Neural cell (in vitro differentiated cells): ENCODE data around the gene ITK. TPM values are rescaled to one million over a fixed set of nuclear protein-coding genes. Genes with fewer than 3 reads are reported as not detected.

Source experiments
- H2AFZ ChIP-seq: fragments of 200-600, 300-800 bp; sonication (generic), shearing (Covaris generic); 2 replicates; pipeline ENCODE4 v1.6.0; 2014; ENCODE audit warnings: low read depth, mild to moderate bottlenecking, antibody characterized with exemption, low read length, moderate library complexity
- H3F3A ChIP-seq: fragments of 200-600 bp; shearing (Covaris generic); 2 replicates; pipeline ENCODE4 v1.6.1; 2016; ENCODE audit warnings: mild to moderate bottlenecking, moderate library complexity, mixed read lengths, antibody characterized with exemption, low read length; ENCODE audit not compliant: insufficient read depth, poor library complexity, severe bottlenecking
- H3K27ac ChIP-seq: fragments of 200-600, 300-800 bp; sonication (generic), shearing (Covaris generic); 2 replicates; pipeline ENCODE4 v1.5.1; 2014; ENCODE audit warnings: mild to moderate bottlenecking, low read length, moderate library complexity
- H3K27me3 ChIP-seq: fragments of 300-800, 200-600 bp; sonication (generic), shearing (Covaris generic); 2 replicates; pipeline ENCODE4 v1.6.0; 2014; ENCODE audit warnings: mild to moderate bottlenecking, low read depth, low read length, moderate library complexity; ENCODE audit not compliant: insufficient read depth
- H3K36me3 ChIP-seq: fragments of 300-800, 200-600 bp; sonication (generic), shearing (Covaris generic); 2 replicates; pipeline ENCODE4 v1.5.1; 2014; ENCODE audit warnings: mild to moderate bottlenecking, antibody characterized with exemption, low read length, moderate library complexity; ENCODE audit not compliant: insufficient read depth
- H3K4me2 ChIP-seq: fragments of 300-800, 200-600 bp; sonication (generic), shearing (Covaris generic); 2 replicates; pipeline ENCODE4 v1.6.0; 2014; ENCODE audit warnings: mild to moderate bottlenecking, low read length
- H3K4me3 ChIP-seq: fragments of 300-800, 200-600 bp; sonication (generic), shearing (Covaris generic); 2 replicates; pipeline ENCODE4 v1.5.1; 2014; ENCODE audit warnings: mild to moderate bottlenecking, low read length, moderate library complexity
- H3K79me2 ChIP-seq: fragments of 200-600 bp; shearing (Covaris generic); replicated peaks from 2 replicates; pipeline ENCODE4 v1.6.0; 2014; ENCODE audit warnings: mild to moderate bottlenecking, low read length, moderate library complexity; ENCODE audit not compliant: insufficient read depth
- H3K9ac ChIP-seq: fragments of 300-800, 200-600 bp; sonication (generic), shearing (Covaris generic); 2 replicates; pipeline ENCODE4 v1.6.1; 2016; ENCODE audit warnings: mild to moderate bottlenecking, low read length, mixed read lengths
- H3K9me2 ChIP-seq: fragments of 200-600 bp; shearing (Covaris generic); 2 replicates; pipeline ENCODE4 v1.6.1; 2016; ENCODE audit warnings: mild to moderate bottlenecking, low read length, mixed read lengths; ENCODE audit not compliant: insufficient read depth
- H3K9me3 ChIP-seq: fragments of 200-600, 300-800 bp; sonication (generic), shearing (Covaris generic); 2 replicates; pipeline ENCODE4 v1.6.1; 2016; ENCODE audit warnings: mild to moderate bottlenecking, mixed run types, low read length, moderate library complexity, mixed read lengths
- H4K20me1 ChIP-seq: fragments of 200-600 bp; shearing (Covaris generic); 2 replicates; pipeline ENCODE4 v1.6.1; 2016; ENCODE audit warnings: mild to moderate bottlenecking, mixed run types; ENCODE audit not compliant: insufficient read depth
- CTCF ChIP-seq: fragments of 450-650 bp; IDR thresholded peaks from 2 replicates; pipeline ENCODE4 v1.5.1; 2014; ENCODE audit warnings: antibody characterized with exemption, mild to moderate bottlenecking, moderate library complexity; ENCODE audit not compliant: poor library complexity, severe bottlenecking
- EP300 ChIP-seq: fragments of 450-650 bp; conservative IDR thresholded peaks from 2 replicates; pipeline ENCODE4 v1.6.1; 2014; ENCODE audit warnings: antibody characterized with exemption, mild to moderate bottlenecking, moderate library complexity; ENCODE audit not compliant: poor library complexity, severe bottlenecking
- EZH2 ChIP-seq: fragments of 200-600, 300-800 bp; shearing (Covaris generic), sonication (generic); IDR thresholded peaks from 2 replicates; pipeline ENCODE4 v1.6.1; 2014; ENCODE audit warnings: antibody characterized with exemption, low read length, borderline replicate concordance, mild to moderate bottlenecking; ENCODE audit not compliant: insufficient read depth, poor library complexity, severe bottlenecking
- MXI1 ChIP-seq: fragments of 450-650 bp; conservative IDR thresholded peaks from 2 replicates; pipeline ENCODE4 v1.6.1; 2014; ENCODE audit warnings: antibody characterized with exemption, mild to moderate bottlenecking; ENCODE audit not compliant: poor library complexity, severe bottlenecking
- POLR2AphosphoS5 ChIP-seq: IDR thresholded peaks from 2 replicates; pipeline ENCODE4 v1.6.1; 2012
- RAD21 ChIP-seq: fragments of 450-650 bp; conservative IDR thresholded peaks from 2 replicates; pipeline ENCODE4 v1.6.1; 2014; ENCODE audit warnings: antibody characterized with exemption, mild to moderate bottlenecking, moderate library complexity
- REST ChIP-seq: IDR thresholded peaks from 2 replicates; pipeline ENCODE4 v1.6.1; 2012; ENCODE audit warnings: borderline replicate concordance
- SMC3 ChIP-seq: fragments of 450-650 bp; conservative IDR thresholded peaks from 2 replicates; pipeline ENCODE4 v1.6.1; 2014; ENCODE audit warnings: antibody characterized with exemption, mild to moderate bottlenecking, moderate library complexity; ENCODE audit not compliant: poor library complexity
- TAF1 ChIP-seq: IDR thresholded peaks from 2 replicates; pipeline ENCODE4 v1.6.1; 2012; ENCODE audit warnings: low read depth
- polyA plus RNA-seq: library from polyadenylated mRNA; depleted of rRNA; stranded (reverse); fragments of >200 nt; gene quantifications from 2 replicates; pipeline ENCODE4 v1.2.3, GENCODE V29; 2014

ITK gene
- polyA plus RNA-seq, 1 donor from 2014 or later = not detected

GRCh38 chr5:157214415-157214814 is 33.8 kb downstream of the ITK start:
- Histone ChIP-seq H3K27ac (no peak overlapping the region), H3K27me3 (no peaks in the 10 kb centered on the region), H3F3A (no peaks in the 10 kb centered on the region), H3K9ac (no peak overlapping the region), H3K4me2 (no peak overlapping the region), H3K36me3 (no peaks in the 10 kb centered on the region), H3K4me3 (no peak overlapping the region), H2AFZ (no peak overlapping the region), H3K9me2 (no peaks in the 10 kb centered on the region), H3K79me2 (no peaks in the 10 kb centered on the region), H4K20me1 (no peaks in the 10 kb centered on the region), H3K9me3 (no peaks in the 10 kb centered on the region)
- TF ChIP-seq EZH2 = no peak
- no peak for TF ChIP-seq SMC3
- no peak for TF ChIP-seq MXI1
- no peak for TF ChIP-seq REST
- no peak for TF ChIP-seq POLR2AphosphoS5
- TF ChIP-seq TAF1 = no peak
- TF ChIP-seq EP300 = no peak

- no peak overlapping the region for H3K9ac ChIP-seq
- H3K9me3 ChIP-seq = no peaks in the 10 kb centered on the region
- no peak for TF ChIP-seq REST
- no peak for TF ChIP-seq RAD21
- TF ChIP-seq CTCF = no peak
- TF ChIP-seq MXI1 = no peak
- TF ChIP-seq TAF1 = no peak
- no peak for TF ChIP-seq EP300
- no peak for TF ChIP-seq SMC3
- TF ChIP-seq POLR2AphosphoS5 = no peak
- no peak for TF ChIP-seq EZH2
- H2AFZ ChIP-seq = no peak overlapping the region
- no peaks in the 10 kb centered on the region for H3K9me2 ChIP-seq
- no peaks in the 10 kb centered on the region for H3F3A ChIP-seq
- no peaks in the 10 kb centered on the region for H3K36me3 ChIP-seq
- H3K4me2 ChIP-seq = no peak overlapping the region
- H3K4me3 ChIP-seq = no peak overlapping the region
- H3K27me3 ChIP-seq = no peaks in the 10 kb centered on the region
- no peak overlapping the region for H3K27ac ChIP-seq
- H4K20me1 ChIP-seq = no peaks in the 10 kb centered on the region
- H3K79me2 ChIP-seq = no peaks in the 10 kb centered on the region
Observed at GRCh38 chr5:157214861-157215513, 34.3 kb downstream of the ITK start.
